H9 (cell line): Measurements from ENCODE around the gene ALOX5. TPM values are rescaled to one million over a fixed set of nuclear protein-coding genes. Genes with fewer than 3 reads are reported as not detected.

Source experiments
- DNase-seq: peaks from one replicate; pipeline ENCODE4 v3.0.0-alpha.2; 2017
- H2AFZ ChIP-seq: one replicate; pipeline ENCODE4 v1.6.1; 2013; ENCODE audit warnings: mild to moderate bottlenecking, low read length, control low read depth, moderate library complexity
- H2AK5ac ChIP-seq: 2 replicates; pipeline ENCODE4 v1.6.1; 2013; ENCODE audit warnings: low read length, control low read depth, mixed read lengths; ENCODE audit not compliant: insufficient read length
- H2BK120ac ChIP-seq: one replicate; pipeline ENCODE4 v1.6.1; 2013; ENCODE audit warnings: low read depth, mild to moderate bottlenecking, low read length, control low read depth, inconsistent platforms; ENCODE audit not compliant: poor library complexity, severe bottlenecking
- H2BK12ac ChIP-seq: 2 replicates; pipeline ENCODE4 v1.6.1; 2013; ENCODE audit warnings: low read length, control low read depth, mixed read lengths, low read depth; ENCODE audit not compliant: insufficient read length
- H2BK15ac ChIP-seq: 2 replicates; pipeline ENCODE4 v1.6.1; 2013; ENCODE audit warnings: low read depth, low read length, control low read depth
- H2BK20ac ChIP-seq: one replicate; pipeline ENCODE4 v1.6.1; 2013; ENCODE audit warnings: low read depth, mild to moderate bottlenecking, low read length, control low read depth, inconsistent platforms; ENCODE audit not compliant: poor library complexity, severe bottlenecking
- H2BK5ac ChIP-seq: 2 replicates; pipeline ENCODE4 v1.6.1; 2013; ENCODE audit warnings: low read length, control low read depth, mixed read lengths; ENCODE audit not compliant: insufficient read length
- H3K14ac ChIP-seq: 2 replicates; pipeline ENCODE4 v1.6.1; 2013; ENCODE audit warnings: low read length, control low read depth; ENCODE audit not compliant: insufficient read depth
- H3K18ac ChIP-seq: 2 replicates; pipeline ENCODE4 v1.6.1; 2013; ENCODE audit warnings: low read depth, mild to moderate bottlenecking, mixed read lengths, low read length, control low read depth; ENCODE audit not compliant: insufficient read length
- H3K23ac ChIP-seq: 2 replicates; pipeline ENCODE4 v1.6.1; 2013; ENCODE audit warnings: low read length, control low read depth, mixed read lengths, low read depth; ENCODE audit not compliant: insufficient read length
- H3K23me2 ChIP-seq: 2 replicates; pipeline ENCODE4 v1.6.1; 2013; ENCODE audit warnings: low read depth, mild to moderate bottlenecking, mixed read lengths, low read length, control low read depth; ENCODE audit not compliant: insufficient read length, poor library complexity, severe bottlenecking
- H3K27ac ChIP-seq: 2 replicates; pipeline ENCODE4 v1.5.1; 2013; ENCODE audit warnings: low read length, control low read depth, mixed read lengths, low read depth; ENCODE audit not compliant: insufficient read length
- H3K27me3 ChIP-seq: 2 replicates; pipeline ENCODE4 v1.6.1; 2013; ENCODE audit warnings: low read length, control low read depth, inconsistent platforms; ENCODE audit not compliant: insufficient read depth
- H3K4ac ChIP-seq: 2 replicates; pipeline ENCODE4 v1.6.1; 2013; ENCODE audit warnings: low read depth, mild to moderate bottlenecking, control low read depth, inconsistent platforms, low read length, moderate library complexity
- H3K4me1 ChIP-seq: 2 replicates; pipeline ENCODE4 v1.6.1; 2013; ENCODE audit warnings: low read length, control low read depth, inconsistent platforms; ENCODE audit not compliant: insufficient read depth
- H3K4me2 ChIP-seq: 2 replicates; pipeline ENCODE4 v1.6.1; 2013; ENCODE audit warnings: low read length, control low read depth, mixed read lengths; ENCODE audit not compliant: insufficient read length, insufficient read depth
- H3K56ac ChIP-seq: 2 replicates; pipeline ENCODE4 v1.6.1; 2013; ENCODE audit warnings: low read depth, mild to moderate bottlenecking, mixed read lengths, low read length, control low read depth; ENCODE audit not compliant: insufficient read length
- H3K79me1 ChIP-seq: 2 replicates; pipeline ENCODE4 v1.6.1; 2013; ENCODE audit warnings: low read depth, mild to moderate bottlenecking, moderate library complexity, low read length, control low read depth, inconsistent platforms; ENCODE audit not compliant: insufficient read depth, poor library complexity, severe bottlenecking
- H3K79me2 ChIP-seq: 2 replicates; pipeline ENCODE4 v1.6.1; 2013; ENCODE audit warnings: low read length, control low read depth, inconsistent platforms; ENCODE audit not compliant: insufficient read depth
- H3K9ac ChIP-seq: 2 replicates; pipeline ENCODE4 v1.6.1; 2013; ENCODE audit warnings: low read length, control low read depth, mixed read lengths; ENCODE audit not compliant: insufficient read length; ENCODE audit errors: extremely low read depth
- H3K9me3 ChIP-seq: one replicate; pipeline ENCODE4 v1.6.1; 2013; ENCODE audit warnings: low read depth, low read length, inconsistent platforms; ENCODE audit not compliant: control insufficient read depth
- H3T11ph ChIP-seq: one replicate; pipeline ENCODE4 v1.6.1; 2013; ENCODE audit warnings: mild to moderate bottlenecking, low read length, control low read depth, inconsistent platforms
- H4K20me1 ChIP-seq: one replicate; pipeline ENCODE4 v1.6.1; 2013; ENCODE audit not compliant: control insufficient read depth, insufficient read length, insufficient read depth
- H4K5ac ChIP-seq: 2 replicates; pipeline ENCODE4 v1.6.1; 2013; ENCODE audit warnings: low read depth, mild to moderate bottlenecking, mixed read lengths, low read length, control low read depth; ENCODE audit not compliant: insufficient read length
- H4K8ac ChIP-seq: replicated peaks from 2 replicates; pipeline ENCODE4 v1.6.1; 2013; ENCODE audit warnings: low read length, control low read depth, mixed read lengths, low read depth; ENCODE audit not compliant: insufficient read length
- H4K91ac ChIP-seq: 2 replicates; pipeline ENCODE4 v1.6.1; 2013; ENCODE audit warnings: low read depth, mild to moderate bottlenecking, moderate library complexity, mixed read lengths, low read length, control low read depth; ENCODE audit not compliant: insufficient read length
- H3K27ac Mint-ChIP-seq, 3 experiments: 2 replicates in 2 of 3; 3 replicates in 1 of 3; pipeline ENCODE4 v1.8.0; 2020 to 2021; ENCODE audit warnings: mixed read lengths in 3 of 3, mild to moderate bottlenecking in 1 of 3, moderate library complexity in 1 of 3
- H3K27me3 Mint-ChIP-seq: 2 replicates; pipeline ENCODE4 v1.8.0; 2021; ENCODE audit warnings: low read depth, mild to moderate bottlenecking, moderate library complexity, mixed read lengths
- H3K36me3 Mint-ChIP-seq, 3 experiments: 2 replicates in 2 of 3; 3 replicates in 1 of 3; pipeline ENCODE4 v1.8.0; 2020 to 2021; ENCODE audit warnings: low read depth in 3 of 3, mixed read lengths in 3 of 3; ENCODE audit not compliant: insufficient read depth in 1 of 3
- H3K4me1 Mint-ChIP-seq, 2 experiments: 2 replicates each; pipeline ENCODE4 v1.8.0; 2020; ENCODE audit warnings: mixed read lengths in 2 of 2
- H3K4me3 Mint-ChIP-seq, 2 experiments: 2 replicates in 1 of 2; 3 replicates in 1 of 2; pipeline ENCODE4 v1.8.0; 2020 to 2021; ENCODE audit warnings: mild to moderate bottlenecking in 2 of 2, mixed read lengths in 2 of 2, moderate library complexity in 1 of 2
- H3K9me3 Mint-ChIP-seq, 2 experiments: 2 replicates in 1 of 2; 3 replicates in 1 of 2; pipeline ENCODE4 v1.8.0; 2020; ENCODE audit warnings: mild to moderate bottlenecking in 2 of 2, mixed read lengths in 2 of 2, moderate library complexity in 1 of 2
- CTCF ChIP-seq: fragments of 200-600 bp; sonication (generic); conservative IDR thresholded peaks from 3 replicates; pipeline ENCODE4 v1.8.0; 2021; ENCODE audit warnings: antibody characterized with exemption, mild to moderate bottlenecking
- WGBS: extraction: QIAGEN DNeasy Blood & Tissue Kit; methylation state at CpG from one replicate; pipeline ENCODE4 v1.1.7; 2013; ENCODE audit warnings: missing lambda C conversion rate, low lambda C conversion rate, mixed read lengths; ENCODE audit not compliant: insufficient read length; ENCODE audit errors: extremely low coverage; 5-methylcytosine and 5-hydroxymethylcytosine counted together
- total RNA-seq: library from RNA; stranded (reverse); gene quantifications from 2 replicates; pipeline ENCODE4 v1.2.1, GENCODE V29; 2021

ALOX5 gene
- total RNA-seq, 1 experiment from 2014 or later, result 3.7 TPM

- no peaks in the 10 kb centered on the region for H3K27me3 Mint-ChIP-seq
- DNase-seq, result no peak
- H3K4me1 ChIP-seq, result no peaks in the 10 kb centered on the region
- no peak overlapping the region for H3T11ph ChIP-seq
- no peaks in the 10 kb centered on the region for H3K27me3 ChIP-seq
- no peak overlapping the region for H3K4me2 ChIP-seq
- H3K56ac ChIP-seq, result peak overlapping the region; percentile 16
- H2AK5ac ChIP-seq, result no peak overlapping the region
- H2AFZ ChIP-seq, result no peak overlapping the region
- H3K9me3 ChIP-seq, result no peaks in the 10 kb centered on the region
- peaks cover 6 to 9% of the 10 kb centered on the region in 2 experiments; a peak in 2 of 5 replicates for H3K9me3 Mint-ChIP-seq
- no peak overlapping the region for H3K9ac ChIP-seq
- no peaks in the 10 kb centered on the region for H4K20me1 ChIP-seq
- no peak overlapping the region for H2BK15ac ChIP-seq
- no peak overlapping the region for H4K5ac ChIP-seq
- H3K18ac ChIP-seq, result no peak overlapping the region
- TF ChIP-seq CTCF, result no peak
- H3K4ac ChIP-seq, result no peak overlapping the region
- peaks cover 0 to 5% (median 0%) of the 10 kb centered on the region in 3 experiments; a peak in 4 of 7 replicates for H3K36me3 Mint-ChIP-seq
- H3K27ac ChIP-seq, result no peak overlapping the region
- WGBS, result no CpG with 5 or more reads among the region's 2 CpGs
- H3K4me1 Mint-ChIP-seq, result no peaks in the 10 kb centered on the region
- H2BK12ac ChIP-seq, result no peak overlapping the region
- no peaks in the 10 kb centered on the region for H3K23me2 ChIP-seq
- H3K23ac ChIP-seq, result no peak overlapping the region
- H4K8ac ChIP-seq, result no peak overlapping the region
- H3K79me1 ChIP-seq, result no peaks in the 10 kb centered on the region
- no peak overlapping the region for H2BK5ac ChIP-seq
- H3K27ac Mint-ChIP-seq, result no peak overlapping the region
- no peak overlapping the region for H2BK120ac ChIP-seq
- no peak overlapping the region for H4K91ac ChIP-seq
- no peak overlapping the region for H3K4me3 Mint-ChIP-seq
- no peak overlapping the region for H3K14ac ChIP-seq
- H3K79me2 ChIP-seq, result no peaks in the 10 kb centered on the region
- no peak overlapping the region for H2BK20ac ChIP-seq
These were observed 113.7 kb downstream of the ALOX5 start for GRCh38 chr10:45487735-45488134.
